Measurements from ENCODE around the gene ADGRL3. TPM values are rescaled to one million over a fixed set of nuclear protein-coding genes. Genes with fewer than 3 reads are reported as not detected.
"Not testable (repeated sequence)": the region's sequence is repeated elsewhere in the genome, so short reads cannot be mapped to it uniquely, and the experiment has no call there.

Gene ADGRL3
- total RNA-seq, 1 experiment from 2014 or later = 5.4 TPM

DNA sequence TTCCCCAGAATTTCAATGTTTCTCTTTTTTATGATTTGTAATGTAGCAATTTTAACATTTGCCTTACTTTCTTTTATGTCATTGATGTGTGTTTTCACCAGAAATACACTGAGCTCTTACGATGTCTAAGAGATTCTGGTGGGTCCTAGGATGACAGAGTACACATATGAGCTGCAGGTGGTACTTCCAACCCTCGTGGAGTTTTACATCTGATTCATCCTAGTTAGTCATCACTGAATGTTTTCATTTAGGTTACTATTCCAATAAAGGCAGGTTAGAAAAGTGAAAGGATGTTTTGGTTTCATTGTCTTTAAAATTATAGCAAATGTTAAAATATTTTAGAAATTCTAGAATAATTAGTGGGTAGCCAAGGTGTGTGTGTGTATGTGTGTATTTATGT, 605.9 kb downstream of the ADGRL3 start:
- peak; percentile 21 for DNase-seq (ENCODE audit: low spot score)

DNA sequence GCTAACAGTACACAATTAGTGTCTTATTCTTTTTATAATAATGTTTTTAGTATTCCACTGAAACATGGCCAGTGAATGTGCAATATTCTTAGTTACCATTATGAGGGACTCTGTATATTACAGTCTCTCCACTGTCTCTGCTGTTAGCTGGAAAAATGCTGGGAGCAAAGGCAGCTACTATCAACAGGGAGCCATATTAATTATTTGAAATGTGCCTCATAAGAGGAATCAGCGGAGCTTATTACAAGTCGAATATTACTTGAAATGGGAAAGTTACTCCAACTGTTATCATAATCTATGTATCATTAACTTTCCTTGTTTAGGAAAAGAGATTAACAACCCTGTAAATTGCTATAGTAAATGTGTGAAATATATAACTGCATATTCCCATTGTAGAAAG, 612.0 kb downstream of the ADGRL3 start:
- no peak for DNase-seq (ENCODE audit: low spot score)

- no peak for DNase-seq (ENCODE audit: low spot score)
Measured at GRCh38 chr4:61817071-61817470, 616.9 kb downstream of the ADGRL3 start.

- DNase-seq (ENCODE audit: low spot score) = no peak
Measured at GRCh38 chr4:61820136-61820535, 620.0 kb downstream of the ADGRL3 start.

- DNase-seq (ENCODE audit: low spot score) = no peak
Measured at GRCh38 chr4:61824454-61824853, 624.3 kb downstream of the ADGRL3 start.

- DNase-seq (ENCODE audit: low spot score) = no peak
Measured at GRCh38 chr4:61827907-61828391, 627.8 kb downstream of the ADGRL3 start.

- no peak for DNase-seq (ENCODE audit: low spot score)
Measured at GRCh38 chr4:61828960-61829359, 628.8 kb downstream of the ADGRL3 start.

DNA sequence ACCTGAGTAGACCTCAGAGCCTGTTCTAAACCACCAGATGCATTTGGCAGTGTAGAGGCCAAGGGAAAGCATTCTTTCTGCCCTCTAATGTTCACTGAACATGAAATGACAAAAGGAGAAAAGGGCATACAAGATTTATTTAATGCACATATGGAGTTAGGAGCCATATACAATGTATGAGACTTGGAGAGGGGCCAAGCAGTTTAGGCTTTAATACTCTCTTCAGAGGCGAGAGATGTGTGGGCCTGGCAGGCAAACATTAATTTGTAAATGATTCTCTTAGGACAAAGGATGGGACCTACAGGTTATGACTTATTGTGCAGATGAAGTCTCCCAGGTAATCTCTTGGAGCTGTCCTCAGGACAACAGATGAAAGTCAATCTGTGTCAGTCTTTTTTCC, 631.9 kb downstream of the ADGRL3 start:
- no peak for DNase-seq (ENCODE audit: low spot score)

DNA sequence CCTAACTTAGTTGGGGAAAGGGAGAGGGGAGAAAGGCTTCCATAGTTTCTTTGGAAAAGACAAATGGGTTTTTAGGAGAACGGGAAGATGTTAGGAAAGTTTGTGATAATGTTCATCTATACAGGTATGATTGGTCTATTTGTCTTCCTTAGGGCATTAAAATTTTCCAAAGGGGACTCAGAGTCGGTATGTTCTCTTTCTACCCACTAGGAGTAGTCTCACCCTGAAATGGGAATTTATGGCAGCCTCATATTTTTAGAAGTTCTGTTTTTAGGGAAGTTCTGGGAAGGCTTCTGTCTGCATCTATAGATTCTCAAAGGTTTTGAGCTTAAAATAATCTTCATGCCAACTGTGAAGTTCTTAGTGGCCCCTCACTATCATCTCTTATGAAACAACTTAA, 637.3 kb downstream of the ADGRL3 start:
- DNase-seq (ENCODE audit: low spot score) = no peak

- no peak for DNase-seq (ENCODE audit: low spot score)
Measured at GRCh38 chr4:61838072-61838471, 637.9 kb downstream of the ADGRL3 start.

DNA sequence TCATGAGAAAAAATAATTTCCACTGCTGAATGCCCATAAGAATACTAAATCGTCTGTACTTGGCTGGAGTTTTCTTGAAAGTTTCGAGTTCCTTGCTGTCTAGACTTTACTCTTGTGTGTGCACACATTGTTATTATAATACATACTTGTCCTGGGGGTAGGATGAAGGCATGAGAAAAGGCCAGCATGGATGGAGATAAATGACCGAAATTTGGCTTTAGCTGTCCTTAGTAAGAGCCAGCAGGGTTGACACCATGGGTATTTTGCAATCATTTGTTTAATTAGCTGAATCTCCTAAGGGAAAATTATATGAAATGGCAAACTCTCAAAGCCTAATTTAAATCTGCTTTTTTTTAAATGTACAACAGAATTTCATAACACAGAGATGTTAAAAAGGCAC, 641.6 kb downstream of the ADGRL3 start:
- no peak for DNase-seq (ENCODE audit: low spot score)

GRCh38 chr4:61851126-61851525, 651.0 kb downstream of the ADGRL3 start:
- DNase-seq (ENCODE audit: low spot score) = no peak

- DNase-seq (ENCODE audit: low spot score) = not testable (repeated sequence)
Measured at GRCh38 chr4:61852105-61852504, 652.0 kb downstream of the ADGRL3 start.

DNA sequence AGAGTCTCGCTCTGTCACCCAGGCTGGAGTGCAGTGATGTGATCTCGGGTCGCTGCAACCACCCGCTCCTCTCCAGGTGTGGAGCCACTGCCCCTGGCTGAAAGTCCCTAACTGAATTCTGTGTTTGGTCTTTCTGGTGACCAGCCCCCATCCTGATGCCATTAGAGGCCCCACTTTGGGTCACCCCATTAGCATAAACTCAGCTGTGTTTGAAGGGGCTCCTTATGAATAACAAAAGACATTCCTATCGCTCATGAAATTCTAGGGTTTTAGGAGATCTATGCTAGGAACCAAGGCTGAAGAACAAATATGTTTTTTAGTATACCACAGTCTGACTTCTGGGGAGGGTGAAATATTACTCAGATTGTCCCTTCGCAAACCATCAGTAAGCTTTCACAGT, 652.9 kb downstream of the ADGRL3 start:
- DNase-seq (ENCODE audit: low spot score) = no peak

- no peak for DNase-seq (ENCODE audit: low spot score)
Measured at GRCh38 chr4:61860376-61860775, 660.2 kb downstream of the ADGRL3 start.

- DNase-seq (ENCODE audit: low spot score) = no peak
Measured at GRCh38 chr4:61864286-61864685, 664.2 kb downstream of the ADGRL3 start.

DNA sequence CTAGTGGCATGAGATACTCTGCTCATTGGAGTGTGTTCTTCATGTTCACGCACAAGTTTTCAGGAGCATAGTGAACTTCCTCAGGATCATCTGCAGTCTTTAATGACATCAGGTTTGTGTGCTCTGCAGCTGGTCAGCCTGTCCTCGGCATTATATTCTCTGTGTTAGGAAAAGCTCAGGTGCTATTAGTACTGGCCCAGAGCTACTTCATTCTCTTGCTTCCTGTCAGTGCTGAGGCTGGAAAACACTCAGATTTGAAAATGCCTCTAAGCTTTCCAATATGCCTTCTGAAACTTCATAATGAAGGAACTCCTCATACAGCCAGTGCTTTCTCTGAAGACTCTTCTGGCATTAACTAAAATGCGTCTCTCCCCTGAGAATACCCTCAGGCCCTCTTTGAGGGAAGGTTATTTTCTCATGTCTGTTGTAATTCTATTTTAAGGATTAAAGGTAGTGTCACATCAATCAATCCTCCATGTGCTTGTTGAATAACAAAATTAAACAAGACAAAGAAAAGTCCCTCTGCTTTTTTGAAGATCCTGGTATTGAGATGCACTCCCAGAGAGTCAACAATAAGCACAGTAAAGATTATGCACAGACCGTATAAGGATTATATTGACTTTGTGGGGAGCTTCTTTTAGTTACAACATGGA, 666.4 kb downstream of the ADGRL3 start:
- no peak for DNase-seq (ENCODE audit: low spot score)

GRCh38 chr4:61872983-61873382, 672.9 kb downstream of the ADGRL3 start:
- DNase-seq (ENCODE audit: low spot score) = no peak

GRCh38 chr4:61877266-61877665, 677.1 kb downstream of the ADGRL3 start:
- DNase-seq (ENCODE audit: low spot score) = no peak

DNA sequence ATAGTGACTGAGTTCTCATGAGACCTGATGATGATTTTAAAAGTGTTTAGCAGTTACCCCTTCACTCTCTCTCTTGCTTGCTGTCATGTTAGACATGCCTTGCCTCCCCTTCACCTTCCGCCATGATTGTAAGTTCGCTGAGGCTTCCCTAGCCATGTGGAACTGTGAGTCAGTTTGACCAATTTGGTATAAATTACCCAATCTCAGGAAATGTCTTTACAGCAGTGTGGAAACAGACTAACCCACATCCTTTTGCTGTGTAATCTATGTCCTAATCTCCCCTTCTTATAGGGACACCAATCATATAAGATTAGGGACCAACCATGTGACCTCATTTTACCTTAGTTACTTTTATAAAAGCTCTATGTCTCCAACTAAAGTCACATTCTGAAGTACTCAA, 677.8 kb downstream of the ADGRL3 start:
- no peak for DNase-seq (ENCODE audit: low spot score)

DNA sequence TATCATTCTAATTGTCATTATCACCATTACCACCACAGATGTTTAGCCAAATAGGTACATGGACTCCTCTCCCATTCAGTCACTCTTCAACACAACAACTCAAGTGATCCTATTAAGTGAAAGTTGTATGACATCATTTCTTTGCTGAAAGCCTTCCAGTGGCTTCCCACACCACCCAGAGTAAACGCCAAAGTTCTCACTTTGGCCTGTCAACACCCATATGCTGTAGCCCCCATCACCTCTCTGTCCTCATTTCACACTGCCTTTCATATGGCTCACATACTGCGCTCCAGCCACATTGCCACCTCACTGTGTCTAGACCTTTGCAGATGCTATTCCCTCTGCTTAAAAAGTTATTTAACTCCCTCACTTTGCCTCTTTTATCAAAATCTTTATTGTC, 682.3 kb downstream of the ADGRL3 start:
- DNase-seq (ENCODE audit: low spot score) = no peak

- DNase-seq (ENCODE audit: low spot score) = no peak
Measured at GRCh38 chr4:61886131-61886530, 686.0 kb downstream of the ADGRL3 start.

GRCh38 chr4:61889117-61889516, 689.0 kb downstream of the ADGRL3 start:
- DNase-seq (ENCODE audit: low spot score) = no peak

DNA sequence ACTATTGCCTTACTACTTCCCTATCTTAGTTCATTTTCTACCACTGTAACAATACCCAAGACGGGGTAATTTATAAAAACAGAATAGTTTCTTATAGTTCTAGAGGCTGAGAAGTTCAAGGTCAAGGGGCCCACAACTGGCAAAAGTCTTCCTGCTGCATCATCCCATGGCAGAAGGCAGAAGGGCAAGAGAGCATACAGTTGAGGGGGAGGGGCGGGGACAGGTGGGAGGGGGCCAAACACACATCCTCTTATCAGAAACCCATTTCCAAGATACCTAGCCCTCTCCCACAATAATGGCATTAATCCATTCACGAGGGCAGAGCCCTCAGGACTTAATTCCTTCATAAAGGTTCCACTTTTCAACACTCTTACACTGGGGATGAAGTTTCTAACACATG, 690.2 kb downstream of the ADGRL3 start:
- no peak for DNase-seq (ENCODE audit: low spot score)

All from A172 (cell line).